GM13976 (cell line): ENCODE measurements around the gene ZBTB11.
"Not testable (repeated sequence)": the region's sequence is repeated elsewhere in the genome, so short reads cannot be mapped to it uniquely, and the experiment has no call there.

Experiments
- DNase-seq: peaks from one replicate; pipeline ENCODE4 v3.0.0; 2012; ENCODE audit warnings: low spot score
- in situ Hi-C: fragments of 300-500 bp; cut with MboI; formaldehyde crosslinking; loops from one replicate; pipeline ENCODE4 v1.12.0; 2022; ENCODE audit warnings: low sequenced_read_pairs, mixed read lengths, inconsistent platforms; ENCODE audit not compliant: unreplicated experiment
- TF ChIP-seq, protein P1 (sequence below): IDR thresholded peaks from 2 replicates; pipeline ENCODE4 v1.5.1; 2012; ENCODE audit warnings: borderline replicate concordance, mild to moderate bottlenecking; ENCODE audit not compliant: insufficient read depth; ENCODE audit errors: extremely low read depth, missing control alignments, control extremely low read depth

ZBTB11 gene

DNA sequence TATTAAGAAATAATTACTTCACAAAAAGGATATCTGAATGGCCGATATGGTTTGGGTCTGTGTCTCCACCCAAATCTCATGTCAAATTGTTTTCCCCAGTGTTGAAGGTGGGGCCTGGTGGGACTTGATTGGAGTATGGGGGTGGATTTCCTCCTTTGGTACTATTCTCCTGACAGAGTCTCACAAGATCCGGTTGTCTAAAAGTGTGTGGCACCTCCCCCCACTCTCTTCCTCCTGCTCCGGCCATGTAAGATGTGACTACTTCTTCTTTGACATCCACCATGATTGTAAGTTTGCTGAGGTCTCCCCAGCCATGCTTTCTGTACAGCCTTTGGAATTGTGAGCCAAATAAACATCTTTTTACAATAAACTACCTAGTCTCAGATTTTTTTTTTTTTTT is 34.5 kb downstream of the ZBTB11 start:
- TF ChIP-seq, protein P1, sequence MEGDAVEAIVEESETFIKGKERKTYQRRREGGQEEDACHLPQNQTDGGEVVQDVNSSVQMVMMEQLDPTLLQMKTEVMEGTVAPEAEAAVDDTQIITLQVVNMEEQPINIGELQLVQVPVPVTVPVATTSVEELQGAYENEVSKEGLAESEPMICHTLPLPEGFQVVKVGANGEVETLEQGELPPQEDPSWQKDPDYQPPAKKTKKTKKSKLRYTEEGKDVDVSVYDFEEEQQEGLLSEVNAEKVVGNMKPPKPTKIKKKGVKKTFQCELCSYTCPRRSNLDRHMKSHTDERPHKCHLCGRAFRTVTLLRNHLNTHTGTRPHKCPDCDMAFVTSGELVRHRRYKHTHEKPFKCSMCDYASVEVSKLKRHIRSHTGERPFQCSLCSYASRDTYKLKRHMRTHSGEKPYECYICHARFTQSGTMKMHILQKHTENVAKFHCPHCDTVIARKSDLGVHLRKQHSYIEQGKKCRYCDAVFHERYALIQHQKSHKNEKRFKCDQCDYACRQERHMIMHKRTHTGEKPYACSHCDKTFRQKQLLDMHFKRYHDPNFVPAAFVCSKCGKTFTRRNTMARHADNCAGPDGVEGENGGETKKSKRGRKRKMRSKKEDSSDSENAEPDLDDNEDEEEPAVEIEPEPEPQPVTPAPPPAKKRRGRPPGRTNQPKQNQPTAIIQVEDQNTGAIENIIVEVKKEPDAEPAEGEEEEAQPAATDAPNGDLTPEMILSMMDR, result no peak
- DNase-seq, result no peak
- in situ Hi-C loops, result no loop called here

DNA sequence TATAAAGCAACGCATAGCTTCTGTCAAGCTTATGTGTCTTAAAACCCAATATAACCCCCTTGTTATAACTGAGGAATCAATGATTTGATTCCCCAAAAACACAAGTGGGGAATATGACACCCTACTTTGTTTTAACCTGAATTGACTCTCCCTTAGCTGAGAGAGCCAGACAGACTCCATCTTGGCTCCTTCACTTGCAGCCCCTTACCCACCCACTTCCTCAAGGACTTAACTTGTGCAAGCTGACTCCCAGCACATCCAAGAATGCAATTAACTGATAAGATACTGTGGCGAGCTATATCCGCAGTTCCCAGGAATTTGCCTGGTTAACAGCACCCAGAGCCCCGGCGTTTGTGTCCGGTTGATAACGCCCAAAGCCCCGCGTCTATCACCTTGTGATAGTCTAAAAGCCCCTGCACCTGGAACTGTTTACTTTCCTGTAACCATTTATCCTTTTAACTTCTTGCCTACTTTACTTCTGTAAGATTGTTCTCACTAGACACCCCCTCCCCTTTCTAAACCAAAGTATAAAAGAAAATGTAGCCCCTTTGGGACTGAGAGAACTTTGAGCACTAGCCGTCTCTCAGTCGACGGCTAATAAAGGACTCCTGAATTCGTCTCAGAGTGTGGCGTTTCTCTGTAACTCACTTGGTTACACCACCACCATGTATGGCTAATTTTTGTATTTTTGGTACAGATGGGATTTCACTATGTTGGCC is 35.4 kb downstream of the ZBTB11 start:
- in situ Hi-C loops, result not testable (repeated sequence)

DNA sequence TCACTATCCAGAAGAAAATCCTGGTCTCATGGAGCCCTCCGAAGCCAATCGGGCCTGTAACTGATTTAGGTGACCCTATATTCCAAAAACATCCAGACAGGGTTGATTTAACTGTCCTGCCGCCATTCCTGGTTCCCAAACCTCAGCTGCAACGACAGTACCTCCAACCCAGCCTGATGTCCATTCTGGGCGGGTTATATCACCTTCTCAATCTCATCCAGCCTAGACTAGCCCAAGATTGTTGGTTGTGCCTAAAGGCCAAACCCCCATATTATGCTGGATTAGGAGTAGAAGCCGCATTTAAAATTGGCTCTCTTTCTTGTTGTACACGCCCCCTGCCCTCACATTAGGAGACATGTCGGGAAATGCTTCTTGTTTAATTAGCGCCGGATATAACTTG is 36.7 kb downstream of the ZBTB11 start:
- TF ChIP-seq, protein P1, result no peak
- in situ Hi-C loops, result no loop called here

More for the DNA sequence above, 35.4 kb downstream of the ZBTB11 start:
- DNase-seq, result not testable (repeated sequence)

GRCh38 chr3:101639280-101639963 is 37.5 kb downstream of the ZBTB11 start:
- in situ Hi-C loops, result no loop called here
- no peak for DNase-seq
- TF ChIP-seq, protein P1, result no peak

More for the DNA sequence above, 36.7 kb downstream of the ZBTB11 start:
- no peak for DNase-seq

DNA sequence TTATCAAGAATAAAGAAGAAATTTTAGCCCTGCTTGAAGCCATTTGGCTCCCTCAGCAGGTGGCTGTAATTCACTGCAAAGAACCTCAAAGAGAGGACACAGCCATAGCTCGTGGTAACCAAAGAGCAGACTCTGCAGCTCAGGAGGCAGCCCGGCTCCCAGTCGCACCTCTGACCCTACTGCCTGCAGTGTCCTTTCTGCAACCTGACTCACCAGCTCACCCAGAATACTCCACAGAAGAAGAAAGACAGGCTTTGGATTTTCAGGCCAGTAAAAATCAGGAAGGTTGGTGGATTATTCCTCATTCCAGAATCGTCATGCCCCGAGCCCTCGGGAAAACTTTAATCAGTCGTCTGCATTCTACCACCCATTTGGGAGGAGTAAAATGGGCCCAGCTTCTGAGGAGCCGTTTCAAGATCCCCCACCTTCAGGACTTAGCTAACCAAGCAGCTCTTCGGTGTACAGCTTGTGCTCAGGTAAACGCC is 38.6 kb downstream of the ZBTB11 start:
- in situ Hi-C loops, result no loop called here
- TF ChIP-seq, protein P1, result no peak
- no peak for DNase-seq

DNA sequence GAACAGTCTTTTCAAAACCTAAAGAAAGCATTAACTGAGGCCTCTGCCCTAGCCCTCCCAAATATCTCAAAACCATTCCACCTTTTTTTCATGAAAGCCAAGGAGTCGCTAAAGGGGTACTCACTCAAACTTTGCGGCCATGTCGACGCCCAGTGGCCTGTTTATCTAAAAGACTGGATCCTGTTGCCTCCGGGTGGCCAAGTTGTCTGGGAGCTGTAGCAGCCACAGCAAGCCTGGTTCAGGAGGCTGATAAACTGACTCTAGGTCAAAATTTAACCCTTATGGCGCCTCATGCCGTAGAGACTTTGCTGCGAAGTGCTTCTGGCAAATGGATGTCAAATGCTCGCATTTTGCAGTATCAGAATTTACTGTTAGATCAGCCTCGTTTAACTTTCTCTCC is 39.5 kb downstream of the ZBTB11 start:
- in situ Hi-C loops, result no loop called here
- no peak for DNase-seq
- TF ChIP-seq, protein P1, result no peak
